UCSD-AML1 (cell line): ENCODE results near the gene MARCHF2.

Experiments
- DNase-seq: peaks from one replicate; lab custom pipeline; 2025; ENCODE audit not compliant: unreplicated experiment; lab: John Stamatoyannopoulos, UW

Gene MARCHF2

DNA sequence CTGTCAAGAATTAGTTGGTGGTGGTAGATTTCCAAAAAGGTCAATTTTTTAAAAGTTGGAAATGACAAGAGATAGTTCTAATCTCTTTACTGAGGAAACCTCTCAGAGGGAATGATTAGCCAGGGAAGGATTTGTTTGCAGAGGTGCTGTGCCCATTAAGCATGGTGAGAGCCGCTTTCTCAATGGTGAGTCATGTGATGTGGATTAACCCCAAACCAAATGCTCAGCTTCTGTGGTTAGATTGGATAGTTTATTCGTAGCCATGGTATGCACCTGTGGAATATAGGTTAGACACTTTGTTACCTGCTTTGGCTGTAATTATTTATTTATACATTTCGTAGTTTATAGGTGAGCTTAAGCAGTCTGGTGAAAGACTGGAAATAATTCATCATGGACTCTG is 38.8 kb downstream of the MARCHF2 start:
- DNase-seq, result no peak

DNA sequence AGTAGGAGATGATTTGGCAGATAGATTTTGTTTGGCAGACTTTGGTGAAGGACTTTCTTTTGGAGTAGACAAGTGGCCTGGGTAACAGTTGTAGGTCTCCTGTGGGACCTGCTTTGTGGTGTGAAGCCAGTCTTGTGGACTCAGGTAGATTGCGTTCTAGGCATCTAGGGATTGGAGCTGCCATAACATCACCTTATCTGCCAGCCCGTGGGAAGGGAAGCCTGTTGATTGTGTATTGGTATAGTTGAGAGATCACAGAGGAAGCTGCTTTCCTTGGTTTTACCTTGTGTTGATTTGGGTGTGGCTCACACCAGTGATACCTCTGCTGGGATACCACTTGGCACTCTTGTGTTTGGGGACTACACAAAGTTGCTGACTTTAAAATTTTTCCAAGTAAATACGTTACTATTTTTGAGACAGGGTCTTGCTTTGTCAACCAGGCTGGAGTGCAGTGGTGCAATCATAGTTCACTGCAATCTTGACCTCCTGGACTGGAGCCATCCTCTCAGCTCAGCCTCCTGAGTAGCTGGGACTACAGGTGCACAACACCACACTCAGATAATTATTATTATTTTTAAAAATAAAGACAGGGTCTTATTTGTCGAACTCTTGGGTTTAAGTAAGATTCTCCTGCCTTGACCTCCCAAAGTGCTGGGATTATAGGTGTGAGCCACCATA is 39.5 kb downstream of the MARCHF2 start:
- DNase-seq, result no peak

DNA sequence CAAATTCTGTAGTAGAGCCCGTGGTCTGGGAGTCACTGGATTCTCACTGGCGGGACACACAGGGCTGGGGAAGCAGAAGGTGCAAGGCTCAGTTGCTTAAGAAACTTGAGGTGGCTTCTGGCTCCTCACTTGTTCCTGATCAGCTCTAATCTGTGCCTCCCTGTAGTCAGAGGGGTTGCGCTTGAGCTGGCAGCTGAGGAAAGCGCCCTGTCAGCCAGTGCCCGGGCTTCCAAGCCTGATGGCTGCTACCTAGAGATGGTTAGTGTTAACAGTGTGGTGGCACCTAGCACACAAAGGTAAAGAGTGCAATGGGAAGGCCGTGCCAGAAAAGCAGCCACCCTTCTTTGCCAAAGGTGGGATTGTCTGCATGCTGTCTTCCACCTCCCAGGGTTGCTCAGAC is 40.5 kb downstream of the MARCHF2 start:
- DNase-seq, result no peak

DNA sequence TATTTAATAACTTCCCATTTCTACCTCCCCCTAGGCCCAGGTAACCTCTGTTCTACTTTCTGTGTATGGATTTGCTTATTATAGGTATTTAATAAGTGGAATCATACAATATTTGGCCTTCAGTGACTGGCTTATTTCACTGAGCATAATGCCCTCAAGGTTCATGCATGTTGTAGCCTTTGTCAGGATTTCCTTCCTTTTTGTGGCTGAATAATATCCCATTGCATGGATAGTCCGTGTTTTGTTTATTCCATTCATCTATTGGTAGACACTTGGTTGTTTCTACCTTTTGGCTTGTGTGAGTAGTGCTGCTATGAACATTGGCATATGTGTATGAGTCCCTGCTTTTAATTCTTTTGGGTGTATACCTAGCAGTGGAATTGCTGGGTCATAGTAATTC is 41.1 kb downstream of the MARCHF2 start:
- no peak for DNase-seq

DNA sequence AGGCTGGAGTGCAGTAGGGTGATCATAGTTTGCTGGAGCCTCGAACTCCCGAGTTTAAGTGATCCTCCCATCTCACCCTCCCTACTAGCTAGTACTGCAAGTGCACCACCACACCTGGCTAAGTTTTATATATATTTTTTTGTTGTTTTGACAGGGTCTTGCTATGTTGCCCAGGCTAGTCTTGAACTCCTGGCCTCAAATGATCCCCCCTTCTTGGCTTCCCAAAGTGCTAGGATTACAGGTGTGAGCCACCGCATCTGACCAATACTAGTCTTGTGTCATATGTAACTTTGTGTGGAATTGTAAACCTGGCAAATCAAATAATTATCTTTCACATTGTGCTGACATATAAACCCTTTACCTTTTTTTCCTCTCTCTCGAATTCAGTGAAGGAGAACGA is 41.9 kb downstream of the MARCHF2 start:
- DNase-seq, result no peak

DNA sequence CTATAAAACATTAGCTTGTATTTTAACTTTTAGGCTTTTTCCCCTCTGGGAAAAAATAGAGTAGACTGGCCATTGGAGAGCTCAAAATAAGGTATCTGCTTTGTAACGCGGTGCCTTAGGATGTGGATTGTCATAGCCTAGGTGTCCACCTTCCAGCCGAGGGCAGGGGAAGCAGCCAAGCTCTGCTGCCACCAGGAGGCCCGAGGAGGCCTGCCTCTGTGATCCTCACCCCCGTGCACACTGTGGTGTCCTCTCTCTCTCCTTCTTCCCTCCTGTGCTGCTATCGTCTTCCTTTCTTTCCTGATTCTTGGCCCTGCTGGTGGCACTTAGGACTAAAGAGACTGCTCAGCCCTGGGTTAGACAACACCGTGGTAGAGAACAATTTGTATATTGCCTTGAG is 43.0 kb downstream of the MARCHF2 start:
- no peak for DNase-seq

DNA sequence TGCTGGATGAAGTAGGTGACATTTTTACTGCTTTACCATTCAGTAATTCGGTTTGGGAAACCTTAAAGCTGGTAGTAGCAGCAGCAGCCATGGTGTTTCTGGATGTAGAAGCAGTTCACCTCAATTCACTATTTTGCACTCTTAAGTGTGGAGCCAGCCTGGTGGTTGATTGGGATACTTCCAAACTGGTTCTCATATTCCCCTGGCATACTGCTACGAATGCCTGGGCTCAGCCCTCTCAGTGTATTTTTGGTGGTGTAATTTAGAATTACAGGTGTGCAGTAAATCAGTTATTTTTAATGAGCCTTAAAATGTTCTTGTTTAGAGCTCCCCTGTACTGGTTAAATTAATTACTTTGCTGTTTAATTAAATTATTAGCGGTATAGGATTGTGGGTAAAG is 44.1 kb downstream of the MARCHF2 start:
- no peak for DNase-seq

DNA sequence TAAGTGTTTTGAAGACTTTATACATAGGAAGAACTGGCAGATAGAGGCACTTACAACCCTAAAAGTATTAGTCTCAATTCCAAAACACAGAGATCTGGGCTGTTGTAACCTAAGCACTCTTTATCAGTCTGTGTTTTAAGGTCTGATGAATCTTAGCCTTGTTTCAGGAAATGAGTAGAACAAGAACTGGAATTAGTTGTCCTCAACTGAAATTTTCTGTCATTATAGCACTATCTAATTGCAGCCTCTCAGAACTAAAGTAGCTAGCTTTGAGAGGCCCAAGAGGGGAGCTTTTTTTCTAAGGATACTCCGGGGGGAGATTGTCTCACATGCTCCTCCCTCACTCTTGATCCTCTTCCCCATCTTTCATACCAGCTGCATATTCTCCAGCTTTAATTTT is 44.7 kb downstream of the MARCHF2 start:
- no peak for DNase-seq

DNA sequence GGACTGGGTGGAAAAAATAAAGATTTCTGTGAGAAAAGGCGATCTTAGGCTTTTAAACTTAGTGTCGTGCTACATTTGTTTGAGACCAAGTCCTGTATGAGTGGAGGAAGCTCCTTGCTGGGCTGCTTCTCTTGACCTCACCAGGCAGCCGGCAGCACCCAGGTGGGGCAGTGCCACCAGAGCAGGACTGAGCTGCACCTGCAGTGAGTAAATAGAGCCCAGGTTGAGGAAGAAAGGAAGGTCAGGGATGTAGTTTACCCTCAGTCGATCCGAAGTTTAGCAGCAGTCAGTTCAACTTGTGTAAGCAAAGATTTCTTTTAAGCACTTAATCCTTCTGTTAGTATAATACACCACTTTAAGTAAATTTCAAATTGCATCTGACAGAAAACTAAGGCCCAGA is 45.3 kb downstream of the MARCHF2 start:
- no peak for DNase-seq

DNA sequence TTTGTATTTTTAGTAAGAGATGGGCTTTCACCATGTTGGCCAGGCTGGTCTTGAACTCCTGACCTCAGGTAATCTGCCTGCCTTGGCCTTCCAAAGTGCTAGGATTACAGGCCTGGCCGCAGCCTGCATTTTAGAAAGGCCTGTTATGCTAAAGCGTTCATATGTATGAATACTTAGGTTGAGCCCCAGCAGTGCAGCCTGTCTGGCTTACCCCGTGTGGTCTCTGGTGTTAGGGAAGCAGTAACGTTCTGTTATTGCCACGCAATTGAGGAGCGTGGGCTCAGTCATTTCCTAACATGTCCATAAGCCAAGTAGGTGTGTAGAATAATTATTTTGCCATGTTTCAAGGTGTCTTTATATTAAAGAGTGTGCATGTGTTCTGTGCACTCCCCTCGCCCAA is 46.0 kb downstream of the MARCHF2 start:
- DNase-seq, result no peak

DNA sequence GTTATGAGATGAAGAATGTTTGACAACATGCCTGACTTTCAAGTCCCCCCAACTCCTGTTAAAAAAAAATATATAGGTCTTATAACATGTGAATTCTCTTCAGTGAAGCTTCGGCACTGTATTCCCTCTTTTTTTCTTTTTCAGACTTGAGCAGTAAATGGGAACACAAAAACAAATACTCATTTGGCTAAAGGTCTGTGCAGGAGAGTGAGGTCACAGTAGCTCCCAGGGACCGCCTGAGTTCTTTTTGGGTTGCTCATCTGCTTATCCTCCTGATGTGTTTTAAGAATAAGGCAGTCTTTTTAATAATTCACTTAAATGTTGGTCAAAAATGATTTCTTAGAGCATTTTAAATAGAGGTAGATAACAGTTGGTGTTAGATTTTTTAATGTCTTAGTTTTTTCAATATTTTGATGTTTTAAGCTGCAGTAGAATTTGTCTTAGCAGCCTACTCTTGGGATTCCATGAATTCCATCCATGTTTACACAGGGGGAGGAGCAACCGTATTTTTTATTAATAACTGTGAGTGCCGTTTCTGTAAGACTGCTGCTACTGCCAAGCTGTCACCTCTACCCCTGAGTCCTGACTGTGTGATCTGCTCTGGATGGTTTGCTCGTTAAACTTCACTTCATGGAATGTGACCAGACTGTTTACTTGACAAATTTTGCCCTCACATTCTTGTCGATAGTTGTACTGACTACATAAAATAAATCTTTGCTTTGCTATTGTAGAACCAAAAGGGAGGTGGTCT is 46.6 kb downstream of the MARCHF2 start:
- no peak for DNase-seq

DNA sequence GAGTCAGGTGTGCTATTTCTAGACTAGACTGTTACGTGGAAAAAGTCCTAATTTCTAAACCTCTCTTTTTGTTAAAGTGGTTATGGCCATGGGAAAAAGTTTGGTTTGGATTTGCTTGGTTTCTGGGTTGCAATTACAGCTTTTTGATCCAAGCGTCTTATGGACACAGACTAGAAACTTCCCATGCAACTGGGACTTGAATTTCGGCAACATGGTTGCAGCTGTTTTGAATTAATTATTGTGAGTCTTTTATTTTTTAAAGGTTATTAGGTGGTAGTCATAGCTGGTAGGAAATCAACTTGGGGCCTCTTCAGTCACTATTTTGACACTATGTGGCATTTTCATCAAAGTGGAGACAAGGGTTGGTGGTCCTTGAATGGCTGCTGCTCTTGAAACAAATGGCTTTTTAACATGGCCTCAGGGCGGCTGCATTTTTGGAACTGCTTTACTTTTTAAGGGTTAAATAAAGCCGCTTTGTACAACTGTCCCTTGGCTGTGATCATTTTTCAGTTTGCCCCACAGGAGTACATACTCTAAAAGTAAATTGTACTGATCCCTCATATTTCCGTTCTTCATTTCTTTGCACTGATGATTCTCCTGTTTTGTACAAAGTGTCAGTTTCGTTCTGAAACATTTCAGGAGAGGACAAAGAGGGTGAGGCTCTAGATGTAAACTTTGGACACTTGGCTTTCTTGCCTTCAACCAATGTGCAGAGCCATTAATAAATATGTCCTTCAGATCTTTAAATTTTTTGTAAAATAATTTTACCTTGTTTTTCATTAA is 47.6 kb downstream of the MARCHF2 start:
- DNase-seq, result no peak

DNA sequence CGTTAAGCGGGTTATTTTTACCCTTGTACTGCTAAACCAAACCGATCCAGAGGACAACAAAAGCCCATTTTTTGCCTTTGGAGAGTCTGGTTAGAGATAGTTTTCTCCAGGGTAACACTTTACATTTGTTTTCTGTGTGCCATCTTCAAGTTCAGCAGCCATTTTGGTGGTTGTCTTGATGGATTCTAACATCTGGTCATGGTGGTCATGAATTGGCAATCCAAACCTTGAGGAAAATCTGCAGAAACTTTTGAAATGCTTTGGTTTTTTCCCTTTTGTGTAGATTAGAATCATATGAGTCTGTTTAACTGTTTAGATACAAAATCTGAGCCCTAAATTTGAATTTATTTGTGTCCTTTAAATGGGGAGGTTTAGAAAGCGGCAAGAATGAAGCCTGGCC is 48.3 kb downstream of the MARCHF2 start:
- DNase-seq, result no peak

DNA sequence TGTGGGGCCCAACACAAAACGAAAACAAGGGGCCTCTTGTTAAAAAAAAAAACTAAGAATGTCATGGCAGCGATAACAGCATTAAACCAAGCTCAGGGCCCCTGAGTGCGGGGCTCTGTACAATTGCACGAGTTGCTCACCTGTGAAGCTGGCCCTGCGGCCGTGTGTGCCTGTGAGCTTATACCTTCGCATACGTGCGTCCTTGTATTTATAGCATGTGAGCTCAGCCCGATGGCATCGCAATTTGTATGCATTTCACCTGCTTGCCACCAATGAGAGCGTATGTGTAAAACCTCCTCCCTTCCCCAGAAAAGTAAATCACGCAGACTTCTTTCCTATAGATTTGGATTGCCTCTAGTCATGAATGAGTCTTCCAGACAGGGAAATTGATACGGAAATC is 48.8 kb downstream of the MARCHF2 start:
- no peak for DNase-seq

DNA sequence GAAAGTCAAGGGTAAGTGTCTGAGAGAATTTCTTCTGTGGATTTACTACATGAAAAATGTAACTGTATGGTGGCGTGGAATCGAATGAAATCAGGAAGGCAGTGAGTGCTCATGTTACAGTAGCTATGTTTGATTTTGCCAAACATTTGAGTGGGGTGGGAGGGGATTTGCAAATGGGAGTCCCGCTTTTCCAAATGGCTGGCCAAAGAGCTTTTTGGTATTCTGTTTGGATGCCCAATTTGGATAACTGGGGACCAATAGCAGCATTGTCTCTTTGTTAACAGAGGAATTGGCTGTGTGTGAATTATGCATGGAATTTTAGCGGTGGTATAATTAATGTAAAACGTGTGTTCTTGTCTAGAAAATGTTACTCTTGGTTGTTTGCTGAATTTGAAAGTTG is 49.5 kb downstream of the MARCHF2 start:
- no peak for DNase-seq

DNA sequence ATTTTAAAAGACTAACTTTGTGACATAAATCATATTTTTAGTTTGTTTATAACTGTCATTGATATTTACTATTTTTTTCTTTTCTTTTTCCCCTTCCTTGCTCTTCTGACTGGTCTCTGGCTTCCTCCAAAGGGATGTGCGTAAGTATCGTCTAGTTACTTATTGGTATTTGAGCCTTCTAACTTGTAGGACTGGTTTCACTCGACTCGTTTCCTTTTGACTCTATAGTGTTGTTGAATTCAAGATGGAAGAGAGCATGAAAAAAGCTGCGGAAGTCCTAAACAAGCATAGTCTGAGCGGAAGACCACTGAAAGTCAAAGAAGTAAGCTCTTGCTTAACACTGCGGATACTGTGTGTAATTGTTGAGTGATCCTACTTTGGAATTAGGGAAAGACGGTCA is 50.3 kb downstream of the MARCHF2 start:
- no peak for DNase-seq

DNA sequence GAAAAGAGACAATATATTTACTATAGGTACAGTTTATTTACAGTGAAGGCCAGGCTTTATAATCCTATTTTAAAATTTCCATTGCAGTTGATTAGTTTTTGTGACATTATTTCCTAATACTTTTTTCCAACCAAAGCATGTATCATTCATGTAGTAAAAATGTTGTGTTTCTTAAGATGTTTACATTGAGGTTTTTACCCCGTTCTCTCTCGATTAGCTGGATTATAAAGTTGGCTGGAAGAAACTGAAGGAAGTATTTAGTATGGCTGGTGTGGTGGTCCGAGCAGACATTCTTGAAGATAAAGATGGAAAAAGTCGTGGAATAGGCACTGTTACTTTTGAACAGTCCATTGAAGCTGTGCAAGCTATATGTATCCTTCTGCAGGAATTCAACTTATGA is 52.9 kb downstream of the MARCHF2 start:
- no peak for DNase-seq

DNA sequence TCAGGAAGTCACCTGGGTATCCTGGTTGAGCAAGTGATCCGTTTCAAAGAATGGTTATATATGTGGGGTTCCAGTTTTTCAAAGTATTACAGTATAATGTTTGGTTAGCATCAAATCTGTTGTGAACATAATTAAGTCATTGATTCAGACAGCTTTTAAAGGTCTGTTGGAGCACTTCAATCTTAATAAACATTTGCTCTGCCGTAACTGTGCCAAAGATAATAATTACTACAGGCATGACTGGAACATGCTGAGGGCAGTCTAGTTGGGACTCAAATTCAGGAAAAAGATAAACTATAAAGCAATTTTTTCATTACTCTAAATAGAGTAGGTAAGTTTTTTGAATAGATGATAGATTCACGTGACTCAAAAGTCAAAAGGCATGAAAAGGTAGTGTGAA is 55.0 kb downstream of the MARCHF2 start:
- no peak for DNase-seq

DNA sequence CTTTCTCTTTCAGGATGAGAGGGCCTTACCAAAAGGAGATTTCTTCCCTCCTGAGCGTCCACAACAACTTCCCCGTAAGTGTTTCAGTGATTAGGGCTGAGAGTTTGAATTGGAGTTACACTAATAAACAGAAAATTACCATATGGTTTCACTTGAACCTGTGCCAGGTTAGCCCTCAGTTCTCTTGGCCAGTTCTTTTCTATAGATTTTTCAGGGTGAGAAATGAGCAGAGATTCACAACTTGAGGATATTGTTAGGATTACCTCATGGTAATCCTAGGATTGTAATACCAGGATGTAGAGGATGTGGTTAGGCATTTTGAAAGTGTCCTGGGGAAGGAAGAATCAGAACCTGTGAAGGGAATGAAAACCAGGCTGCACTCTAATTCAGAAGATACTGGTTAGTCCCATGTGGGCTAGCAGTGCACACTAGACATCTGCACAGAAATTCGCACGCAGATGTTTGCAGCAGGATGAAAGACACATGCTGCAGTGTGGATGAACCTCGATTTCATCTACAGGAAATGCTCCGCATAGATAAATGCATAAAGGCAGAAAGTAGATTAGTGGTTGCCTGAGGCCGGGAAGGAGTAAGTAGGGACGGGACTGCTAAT is 55.8 kb downstream of the MARCHF2 start:
- DNase-seq, result no peak

DNA sequence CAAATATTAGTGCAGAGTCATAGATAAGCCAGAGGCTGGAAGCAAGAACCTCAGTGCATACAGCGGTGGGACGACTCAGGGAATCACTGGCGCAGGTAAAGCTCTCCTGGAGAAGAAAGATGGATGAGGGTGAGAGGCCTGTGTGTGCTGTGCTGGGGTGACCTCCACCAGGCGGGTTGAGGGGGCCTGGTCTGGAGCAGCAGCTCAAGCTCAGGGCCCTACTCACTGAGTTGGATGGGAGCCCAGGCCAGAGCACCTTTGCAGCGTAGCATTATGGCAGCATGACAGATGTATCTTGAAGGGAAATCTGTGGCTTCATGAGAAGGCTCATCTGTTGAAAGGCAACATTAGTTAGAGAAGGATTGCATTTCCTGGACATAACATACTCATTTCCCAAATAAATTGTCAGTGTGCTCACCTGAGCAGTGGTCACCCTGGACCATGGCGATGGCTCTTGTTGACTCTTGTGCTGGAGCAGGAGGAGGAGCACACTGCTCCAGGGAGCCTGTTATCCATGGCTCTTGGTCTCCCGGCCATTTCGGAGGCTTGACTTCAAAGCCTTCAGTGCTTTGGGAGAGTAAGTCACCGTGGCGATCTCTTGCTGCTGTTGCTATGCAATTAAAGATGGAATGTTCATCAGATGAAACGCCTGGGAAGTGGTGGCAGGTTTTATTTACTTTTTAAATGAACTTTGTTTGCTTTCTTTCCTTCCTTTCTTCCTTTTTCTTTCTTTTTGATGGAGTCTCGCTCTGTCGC is 56.7 kb downstream of the MARCHF2 start:
- no peak for DNase-seq
